Measurements from ENCODE around the gene PLXNA2. TPM values are rescaled to one million over a fixed set of nuclear protein-coding genes. Genes with fewer than 3 reads are reported as not detected.
A peak's percentile ranks its signal among the peaks of the same experiment; 100 is the strongest.

Gene PLXNA2
- polyA plus RNA-seq, 1 of the 3 experiments (the other 2 are of a cell fraction) = 8.5 TPM

DNA sequence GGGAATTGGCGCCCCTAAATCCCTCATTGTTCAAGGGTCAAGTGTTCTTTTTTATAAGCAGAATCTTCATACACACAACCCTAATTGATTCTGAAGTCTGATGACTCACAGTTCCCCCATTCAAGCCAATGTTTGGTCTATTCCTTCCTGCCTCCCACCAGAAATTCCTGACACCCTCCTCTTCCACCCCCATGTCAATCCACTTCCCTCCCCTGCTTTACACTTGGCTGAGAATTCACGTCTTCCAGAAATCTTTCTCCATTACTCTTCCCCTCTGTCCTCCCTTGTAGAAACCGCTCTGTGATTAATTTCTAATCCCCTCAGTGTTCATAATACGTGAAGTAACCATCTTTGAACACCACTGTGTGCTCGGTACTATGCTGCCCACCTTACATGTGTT is 257.0 kb downstream of the PLXNA2 start:
- ChIA-PET CTCF (interaction anchor here (3.4 kb wide), 1 partner anchor 11 kb away, joined by 21 read pairs; no protein-coding TSS in a partner anchor), POLR2A (no interaction called here)
- 66% methylated on average over 5 of the region's 5 CpGs for WGBS (ENCODE audit: low lambda C conversion rate)
- no peak for DNase-seq
- H3K9ac ChIP-seq = no peak overlapping the region
- H3K4me2 ChIP-seq = no peak overlapping the region
- H3K79me2 ChIP-seq (ENCODE audit: insufficient read depth) = no peaks in the 10 kb centered on the region
- no peaks in the 10 kb centered on the region for H3F3A ChIP-seq (replicated peaks; ENCODE audit: insufficient read depth)
- H3K27me3 ChIP-seq (ENCODE audit: insufficient read depth) = no peaks in the 10 kb centered on the region
- H3K4me1 ChIP-seq (ENCODE audit: control insufficient read depth in 1 of 2, insufficient read depth in 2 of 2, low read depth in 1 of 2, low read length in 1 of 2) = no peaks in the 10 kb centered on the region; a peak in 1 of 4 replicates
- H3K4me3 ChIP-seq (ENCODE audit: low read depth in 2 of 2, low read length in 1 of 2) = no peak overlapping the region
- no peak overlapping the region for H3K27ac ChIP-seq (ENCODE audit: low read depth in 2 of 2, low read length in 1 of 2)
- no peaks in the 10 kb centered on the region for H3K9me3 ChIP-seq
- H3K9me2 ChIP-seq = no peaks in the 10 kb centered on the region; the same call in 1 of the 2 replicates
- no peaks in the 10 kb centered on the region for H3K36me3 ChIP-seq (replicated peaks in 1 of 2; ENCODE audit: control insufficient read depth in 1 of 2, insufficient read depth in 2 of 2, low read length in 1 of 2)
- H2AFZ ChIP-seq (ENCODE audit: low read depth) = no peak overlapping the region
- no peaks in the 10 kb centered on the region for H4K20me1 ChIP-seq (ENCODE audit: insufficient read depth)
- TF ChIP-seq SIN3A (IDR thresholded peaks at IDR 0.05; ENCODE audit: borderline replicate concordance, low read depth, low read length) (no peak), FOSL2 (IDR thresholded peaks at IDR 0.05; ENCODE audit: borderline replicate concordance, low read depth) (peak; percentile 10; the same call in 1 of the 2 replicates), RCOR1 (IDR thresholded peaks at IDR 0.05; ENCODE audit: low read length) (no peak), TEAD4 (IDR thresholded peaks at IDR 0.05; ENCODE audit: borderline replicate concordance, insufficient read depth) (no peak), CHD2 (IDR thresholded peaks at IDR 0.05; ENCODE audit: low read length, partially characterized antibody) (no peak), NFIC (IDR thresholded peaks at IDR 0.05; ENCODE audit: borderline replicate concordance) (no peak), CTCF (IDR thresholded peaks at IDR 0.05) (no peak), POLR2AphosphoS5 (IDR thresholded peaks at IDR 0.05; ENCODE audit: low read depth, low read length) (no peak)

GRCh38 chr1:207985996-207986395 is 258.2 kb downstream of the PLXNA2 start:
- CTCF ChIA-PET = interaction anchor here (0.6 to 1.3 kb wide), 5 partner anchors 10 to 97 kb away, joined by 3 to 5 read pairs (median 3); no protein-coding TSS in a partner anchor
- POLR2A ChIA-PET = no interaction called here
- no peak overlapping the region for H3K4me2 ChIP-seq
- no peaks in the 10 kb centered on the region for H3K4me1 ChIP-seq (ENCODE audit: control insufficient read depth in 1 of 2, insufficient read depth in 2 of 2, low read depth in 1 of 2, low read length in 1 of 2)
- no peaks in the 10 kb centered on the region for H3F3A ChIP-seq (replicated peaks; ENCODE audit: insufficient read depth)
- no peaks in the 10 kb centered on the region; the same call in 1 of the 2 replicates for H3K9me2 ChIP-seq
- H3K27ac ChIP-seq (ENCODE audit: low read depth in 2 of 2, low read length in 1 of 2) = no peak overlapping the region
- H3K9me3 ChIP-seq = no peaks in the 10 kb centered on the region
- no peak overlapping the region for H3K4me3 ChIP-seq (ENCODE audit: low read depth in 2 of 2, low read length in 1 of 2)
- no peaks in the 10 kb centered on the region for H3K79me2 ChIP-seq (ENCODE audit: insufficient read depth)
- H4K20me1 ChIP-seq (ENCODE audit: insufficient read depth) = no peaks in the 10 kb centered on the region
- WGBS (ENCODE audit: low lambda C conversion rate) = 83% methylated on average over 7 of the region's 7 CpGs
- DNase-seq = no peak
- no peaks in the 10 kb centered on the region for H3K36me3 ChIP-seq (replicated peaks in 1 of 2; ENCODE audit: control insufficient read depth in 1 of 2, insufficient read depth in 2 of 2, low read length in 1 of 2)
- TF ChIP-seq SIN3A (IDR thresholded peaks at IDR 0.05; ENCODE audit: borderline replicate concordance, low read depth, low read length) = no peak
- no peak for TF ChIP-seq CTCF (IDR thresholded peaks at IDR 0.05)
- no peak for TF ChIP-seq TAF1 (IDR thresholded peaks at IDR 0.05; ENCODE audit: borderline replicate concordance, low read depth, low read length)
- no peak for TF ChIP-seq IRF3 (IDR thresholded peaks at IDR 0.05; ENCODE audit: low read depth, low read length)
- TF ChIP-seq MEF2A (IDR thresholded peaks at IDR 0.05; ENCODE audit: borderline replicate concordance, low read depth) = no peak
- no peak for TF ChIP-seq EZH2phosphoT487 (IDR thresholded peaks at IDR 0.05; ENCODE audit: borderline replicate concordance, low read depth)
- TF ChIP-seq, protein P1, sequence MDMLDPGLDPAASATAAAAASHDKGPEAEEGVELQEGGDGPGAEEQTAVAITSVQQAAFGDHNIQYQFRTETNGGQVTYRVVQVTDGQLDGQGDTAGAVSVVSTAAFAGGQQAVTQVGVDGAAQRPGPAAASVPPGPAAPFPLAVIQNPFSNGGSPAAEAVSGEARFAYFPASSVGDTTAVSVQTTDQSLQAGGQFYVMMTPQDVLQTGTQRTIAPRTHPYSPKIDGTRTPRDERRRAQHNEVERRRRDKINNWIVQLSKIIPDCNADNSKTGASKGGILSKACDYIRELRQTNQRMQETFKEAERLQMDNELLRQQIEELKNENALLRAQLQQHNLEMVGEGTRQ (IDR thresholded peaks at IDR 0.05; ENCODE audit: borderline replicate concordance, low read depth, low read length) = no peak
- no peak for TF ChIP-seq CHD2 (IDR thresholded peaks at IDR 0.05; ENCODE audit: low read length, partially characterized antibody)
- TF ChIP-seq RFX5 (IDR thresholded peaks at IDR 0.05; ENCODE audit: low read length) = no peak
- TF ChIP-seq ELF1 (IDR thresholded peaks at IDR 0.05) = no peak
- no peak overlapping the region for H2AFZ ChIP-seq (ENCODE audit: low read depth)
- H3K9ac ChIP-seq = no peak overlapping the region
- no peaks in the 10 kb centered on the region; the same call in 1 of the 2 replicates for H3K27me3 ChIP-seq (ENCODE audit: insufficient read depth)

Data from SK-N-SH (cell line).